22Rv1 (cell line): Measurements from ENCODE around the gene RRN3.
"Not testable (repeated sequence)": the region's sequence is repeated elsewhere in the genome, so short reads cannot be mapped to it uniquely, and the experiment has no call there.

Experiments used
- CTCF ChIP-seq: fragments of 450-650 bp; IDR thresholded peaks from 2 replicates; pipeline ENCODE4 v1.5.1; 2017; ENCODE audit warnings: mild to moderate bottlenecking
- ZFX ChIP-seq: fragments of 450-650 bp; IDR thresholded peaks from 2 replicates; pipeline ENCODE4 v1.6.1; 2017; ENCODE audit warnings: antibody characterized with exemption, borderline replicate concordance

- TF ChIP-seq CTCF, ZFX: not testable (repeated sequence)
Observed at GRCh38 chr16:15016354-15016753, 77.7 kb downstream of the RRN3 start.
